HT1080 (cell line): Measurements from ENCODE around the gene THEMIS. TPM values are rescaled to one million over a fixed set of nuclear protein-coding genes. Genes with fewer than 3 reads are reported as not detected.
"Not testable (repeated sequence)": the region's sequence is repeated elsewhere in the genome, so short reads cannot be mapped to it uniquely, and the experiment has no call there.

Source experiments
- DNase-seq: peaks from one replicate; pipeline ENCODE4 v3.0.0-alpha.2; 2015; ENCODE audit warnings: low read depth
- total RNA-seq: library from RNA; depleted of rRNA; stranded (reverse); fragments of >200 nt; shearing (Covaris generic); gene quantifications from 2 replicates; pipeline ENCODE4 v1.2.3, GENCODE V29; 2014

THEMIS gene
- total RNA-seq, 1 experiment from 2014 or later: not detected

GRCh38 chr6:127918506-127919427 is 17.9 kb upstream of the THEMIS start:
- no peak for DNase-seq

GRCh38 chr6:127917766-127918165 is 16.9 kb upstream of the THEMIS start:
- DNase-seq: no peak

DNA sequence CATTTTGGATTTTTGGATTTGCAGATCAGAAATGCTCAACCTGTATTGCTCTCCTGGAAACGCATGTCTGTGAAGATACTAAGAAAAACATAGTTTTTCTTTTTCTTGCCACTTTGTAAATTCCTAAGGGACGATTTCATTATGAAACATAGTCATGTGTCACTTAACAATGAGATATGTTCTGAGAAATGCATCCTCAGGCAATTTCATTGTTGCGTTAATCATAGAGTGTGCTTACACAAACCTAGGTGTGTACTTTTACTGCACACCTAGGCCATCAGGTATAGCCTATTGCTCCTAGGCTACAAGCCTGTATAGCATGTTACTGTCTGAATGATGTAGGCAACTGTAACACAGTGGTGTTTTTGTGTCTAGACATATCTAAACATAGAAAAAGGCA is 13.4 kb upstream of the THEMIS start:
- DNase-seq: no peak

GRCh38 chr6:127912914-127913313 is 12.1 kb upstream of the THEMIS start:
- no peak for DNase-seq

GRCh38 chr6:127907960-127908640 is 7.2 kb upstream of the THEMIS start:
- DNase-seq: no peak

- no peak for DNase-seq
These were observed 3.3 kb upstream of the THEMIS start for GRCh38 chr6:127904160-127904559.

- DNase-seq: no peak
These were observed 2.1 kb upstream of the THEMIS start for GRCh38 chr6:127902933-127903332.

DNA sequence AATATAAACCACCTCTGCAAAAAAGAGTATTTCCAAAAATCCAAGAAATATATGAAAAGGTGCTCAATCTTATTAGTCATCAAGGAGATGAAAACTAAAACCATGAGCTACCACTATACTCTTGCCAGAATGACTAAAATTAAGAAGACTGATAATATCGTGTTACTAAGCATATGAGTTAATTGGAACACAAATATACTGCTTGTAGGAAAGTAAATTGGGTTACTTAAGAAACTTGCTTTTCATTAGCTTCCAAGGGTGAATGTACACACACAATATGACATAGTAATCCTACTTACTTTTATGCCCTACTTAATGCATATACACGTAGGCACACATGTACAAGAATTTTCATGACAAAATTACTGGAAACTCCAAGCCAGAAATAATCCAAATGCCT is 3.4 kb downstream of the THEMIS start:
- DNase-seq: no peak

GRCh38 chr6:127894051-127894450 is 6.8 kb downstream of the THEMIS start:
- DNase-seq: no peak

GRCh38 chr6:127893541-127893940 is 7.3 kb downstream of the THEMIS start:
- no peak for DNase-seq

GRCh38 chr6:127891731-127892326 is 9.0 kb downstream of the THEMIS start:
- DNase-seq: no peak

DNA sequence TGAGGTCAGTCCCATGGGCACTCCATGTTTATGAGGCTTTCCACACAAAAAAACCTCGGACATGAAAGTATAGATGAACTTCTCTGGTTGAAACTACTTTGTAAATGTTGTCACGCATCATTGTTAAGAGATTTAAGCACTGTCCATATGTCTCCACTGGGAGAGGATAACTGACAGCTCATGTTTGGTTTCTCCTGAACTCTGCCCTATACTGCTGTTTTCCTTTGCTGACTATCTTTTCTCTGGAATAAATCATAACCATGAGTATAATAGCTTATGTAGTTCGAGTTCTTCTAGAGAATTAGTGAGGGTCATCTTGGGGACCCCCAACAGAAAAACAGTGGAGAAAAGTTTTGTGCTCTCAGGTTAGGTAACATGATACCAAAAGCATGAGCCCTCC is 14.3 kb downstream of the THEMIS start:
- DNase-seq: no peak

- no peak for DNase-seq
These were observed 16.7 kb downstream of the THEMIS start for GRCh38 chr6:127884134-127884533.

DNA sequence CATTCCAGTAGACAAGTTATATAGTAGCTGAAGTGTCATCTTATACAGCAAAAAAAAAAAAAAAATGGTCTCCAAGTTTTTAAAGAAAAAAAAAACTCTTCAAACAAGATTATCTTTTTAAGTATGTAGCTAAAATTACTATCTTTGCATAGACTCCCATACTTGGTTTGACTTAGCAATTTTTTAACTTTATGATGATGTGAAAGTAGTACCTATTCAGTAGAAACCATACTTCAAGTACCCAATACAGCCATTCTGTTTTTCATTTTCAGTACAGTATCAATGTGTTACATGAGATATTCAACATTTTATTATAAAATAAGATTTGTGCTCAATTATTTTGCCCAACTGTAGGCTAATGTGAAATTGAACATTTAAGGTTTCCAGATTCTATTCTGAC is 18.9 kb downstream of the THEMIS start:
- not testable (repeated sequence) for DNase-seq

DNA sequence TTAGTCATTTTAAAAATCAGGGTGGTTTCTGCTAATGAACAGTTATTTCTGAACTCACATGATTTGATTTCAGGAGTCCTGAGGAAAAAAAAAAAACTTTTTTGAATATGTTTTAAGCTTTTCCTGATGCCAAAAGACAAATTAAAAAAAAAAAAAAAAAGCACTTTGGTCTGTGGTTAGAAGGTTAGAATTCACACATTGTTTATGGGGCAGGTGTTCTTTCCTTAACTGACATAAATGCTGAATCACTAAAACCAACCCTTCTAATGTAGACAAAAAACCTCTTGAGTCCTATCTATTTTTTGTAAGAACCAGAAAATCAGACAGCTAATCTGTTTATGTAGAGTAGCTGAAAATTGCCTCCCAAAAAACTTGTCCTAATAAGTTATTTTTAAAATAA is 20.4 kb downstream of the THEMIS start:
- peak; percentile 29 for DNase-seq

- no peak for DNase-seq
These were observed 21.2 kb downstream of the THEMIS start for GRCh38 chr6:127879685-127880084.

GRCh38 chr6:127878115-127878514 is 22.7 kb downstream of the THEMIS start:
- no peak for DNase-seq

GRCh38 chr6:127877231-127877630 is 23.6 kb downstream of the THEMIS start:
- DNase-seq: no peak

- DNase-seq: no peak
These were observed 31.0 kb downstream of the THEMIS start for GRCh38 chr6:127869772-127870404.

GRCh38 chr6:127869183-127869582 is 31.7 kb downstream of the THEMIS start:
- no peak for DNase-seq

GRCh38 chr6:127868338-127868737 is 32.5 kb downstream of the THEMIS start:
- DNase-seq: no peak

GRCh38 chr6:127866766-127867165 is 34.1 kb downstream of the THEMIS start:
- no peak for DNase-seq
